ENCODE data around the gene NIM1K. TPM values are rescaled to one million over a fixed set of nuclear protein-coding genes. Genes with fewer than 3 reads are reported as not detected.

Gene NIM1K
- total RNA-seq, 1 donor from 2014 or later = 0.54 TPM

GRCh38 chr5:43309122-43309521 is 117.1 kb downstream of the NIM1K start:
- Histone ChIP-seq H3K4me3 (ENCODE audit: insufficient read depth, low read depth, low read length) (no peak overlapping the region), H3K79me2 (ENCODE audit: insufficient read depth, low read length) (peaks cover 76% of the 10 kb centered on the region), H4K20me1 (ENCODE audit: insufficient read depth, low read length) (peaks cover 74% of the 10 kb centered on the region), H3K4me2 (ENCODE audit: low read length) (peak overlapping the region; percentile 30), H3K27ac (ENCODE audit: low read depth, low read length) (no peak overlapping the region), H2AFZ (ENCODE audit: low read depth, low read length) (no peak overlapping the region), H3K9me3 (ENCODE audit: insufficient read depth, low read depth, low read length) (no peaks in the 10 kb centered on the region), H3K36me3 (ENCODE audit: insufficient read depth, low read length) (no peaks in the 10 kb centered on the region), H3K9ac (ENCODE audit: low read length) (no peak overlapping the region), H3K27me3 (ENCODE audit: insufficient read depth, low read length) (no peaks in the 10 kb centered on the region), H3K4me1 (ENCODE audit: insufficient read depth, low read length) (peaks cover 11% of the 10 kb centered on the region)
- H3K27ac Mint-ChIP-seq (ENCODE audit: unreplicated experiment) = peak overlapping the region; percentile 66
- no peaks in the 10 kb centered on the region for H3K27me3 Mint-ChIP-seq (ENCODE audit: low read depth, unreplicated experiment)
- DNase-seq (ENCODE audit: low read depth) (no peak), FAIRE-seq (no peak)
- TF ChIP-seq EZH2 (IDR thresholded peaks at IDR 0.05; ENCODE audit: insufficient read depth, low read length) (no peak), CTCF (IDR thresholded peaks at IDR 0.05; ENCODE audit: insufficient read depth, low read depth, low read length) (no peak)
- no peaks in the 10 kb centered on the region for H3K36me3 Mint-ChIP-seq (ENCODE audit: low read depth, unreplicated experiment)
- peaks cover 48% of the 10 kb centered on the region for H3K4me1 Mint-ChIP-seq (ENCODE audit: low read depth, unreplicated experiment)
- peak overlapping the region; percentile 30 for H3K4me3 Mint-ChIP-seq (ENCODE audit: unreplicated experiment)
- no peaks in the 10 kb centered on the region for H3K9me3 Mint-ChIP-seq (ENCODE audit: unreplicated experiment)

GRCh38 chr5:43309637-43310036 is 117.6 kb downstream of the NIM1K start:
- H3K4me1 Mint-ChIP-seq (ENCODE audit: low read depth, unreplicated experiment) = peaks cover 52% of the 10 kb centered on the region
- Histone ChIP-seq H3K4me3 (ENCODE audit: insufficient read depth, low read depth, low read length) (no peak overlapping the region), H2AFZ (ENCODE audit: low read depth, low read length) (no peak overlapping the region), H3K79me2 (ENCODE audit: insufficient read depth, low read length) (peaks cover 71% of the 10 kb centered on the region), H4K20me1 (ENCODE audit: insufficient read depth, low read length) (peaks cover 68% of the 10 kb centered on the region), H3K4me1 (ENCODE audit: insufficient read depth, low read length) (peaks cover 14% of the 10 kb centered on the region), H3K27ac (ENCODE audit: low read depth, low read length) (no peak overlapping the region), H3K36me3 (ENCODE audit: insufficient read depth, low read length) (no peaks in the 10 kb centered on the region), H3K9me3 (ENCODE audit: insufficient read depth, low read depth, low read length) (no peaks in the 10 kb centered on the region), H3K27me3 (ENCODE audit: insufficient read depth, low read length) (no peaks in the 10 kb centered on the region), H3K4me2 (ENCODE audit: low read length) (peak overlapping the region; percentile 30), H3K9ac (ENCODE audit: low read length) (no peak overlapping the region)
- peak overlapping the region; percentile 66 for H3K27ac Mint-ChIP-seq (ENCODE audit: unreplicated experiment)
- H3K27me3 Mint-ChIP-seq (ENCODE audit: low read depth, unreplicated experiment) = no peaks in the 10 kb centered on the region
- no peaks in the 10 kb centered on the region for H3K9me3 Mint-ChIP-seq (ENCODE audit: unreplicated experiment)
- DNase-seq (ENCODE audit: low read depth) (peak; percentile 21), FAIRE-seq (no peak)
- peak overlapping the region; percentile 24 for H3K4me3 Mint-ChIP-seq (ENCODE audit: unreplicated experiment)
- no peaks in the 10 kb centered on the region for H3K36me3 Mint-ChIP-seq (ENCODE audit: low read depth, unreplicated experiment)
- TF ChIP-seq EZH2 (IDR thresholded peaks at IDR 0.05; ENCODE audit: insufficient read depth, low read length) (no peak), CTCF (IDR thresholded peaks at IDR 0.05; ENCODE audit: insufficient read depth, low read depth, low read length) (no peak)

GRCh38 chr5:43312076-43312661 is 120.1 kb downstream of the NIM1K start:
- Histone ChIP-seq H3K9me3 (ENCODE audit: insufficient read depth, low read depth, low read length) (no peaks in the 10 kb centered on the region), H3K4me1 (ENCODE audit: insufficient read depth, low read length) (peaks cover 14% of the 10 kb centered on the region), H2AFZ (ENCODE audit: low read depth, low read length) (peak overlapping the region; percentile 72), H3K79me2 (ENCODE audit: insufficient read depth, low read length) (peaks cover 59% of the 10 kb centered on the region), H3K27me3 (ENCODE audit: insufficient read depth, low read length) (no peaks in the 10 kb centered on the region), H3K36me3 (ENCODE audit: insufficient read depth, low read length) (no peaks in the 10 kb centered on the region), H3K4me2 (ENCODE audit: low read length) (peak overlapping the region; percentile 87), H4K20me1 (ENCODE audit: insufficient read depth, low read length) (peaks cover 54% of the 10 kb centered on the region), H3K4me3 (ENCODE audit: insufficient read depth, low read depth, low read length) (peak overlapping the region; percentile 89), H3K9ac (ENCODE audit: low read length) (peak overlapping the region; percentile 94), H3K27ac (ENCODE audit: low read depth, low read length) (no peak overlapping the region)
- FAIRE-seq (no peak), DNase-seq (ENCODE audit: low read depth) (no peak)
- H3K4me3 Mint-ChIP-seq (ENCODE audit: unreplicated experiment) = peak overlapping the region; percentile 100
- H3K27me3 Mint-ChIP-seq (ENCODE audit: low read depth, unreplicated experiment) = no peaks in the 10 kb centered on the region
- no peaks in the 10 kb centered on the region for H3K9me3 Mint-ChIP-seq (ENCODE audit: unreplicated experiment)
- peak overlapping the region; percentile 98 for H3K27ac Mint-ChIP-seq (ENCODE audit: unreplicated experiment)
- TF ChIP-seq EZH2 (IDR thresholded peaks at IDR 0.05; ENCODE audit: insufficient read depth, low read length) (no peak), CTCF (IDR thresholded peaks at IDR 0.05; ENCODE audit: insufficient read depth, low read depth, low read length) (no peak)
- H3K36me3 Mint-ChIP-seq (ENCODE audit: low read depth, unreplicated experiment) = peaks cover 2% of the 10 kb centered on the region
- H3K4me1 Mint-ChIP-seq (ENCODE audit: low read depth, unreplicated experiment) = peaks cover 61% of the 10 kb centered on the region

Measured in astrocyte (in vitro differentiated cells and primary cell).